ENCODE results near the gene OR1C1. TPM values are rescaled to one million over a fixed set of nuclear protein-coding genes. Genes with fewer than 3 reads are reported as not detected.

OR1C1 gene, protein sequence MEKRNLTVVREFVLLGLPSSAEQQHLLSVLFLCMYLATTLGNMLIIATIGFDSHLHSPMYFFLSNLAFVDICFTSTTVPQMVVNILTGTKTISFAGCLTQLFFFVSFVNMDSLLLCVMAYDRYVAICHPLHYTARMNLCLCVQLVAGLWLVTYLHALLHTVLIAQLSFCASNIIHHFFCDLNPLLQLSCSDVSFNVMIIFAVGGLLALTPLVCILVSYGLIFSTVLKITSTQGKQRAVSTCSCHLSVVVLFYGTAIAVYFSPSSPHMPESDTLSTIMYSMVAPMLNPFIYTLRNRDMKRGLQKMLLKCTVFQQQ
- total RNA-seq (2022; extraction: Qiagen RNA extraction), result not detected in 5 replicates

GRCh38 chr1:247760456-247760855 is at the start of gene OR1C1:
TSS of gene OR1C1 (minus strand) at chr1:247760556. CDS start at chr1:247758406, 2,150 bp downstream.

GRCh38 chr1:247748041-247748440 is 12.3 kb downstream of the OR1C1 start, which contains the start of gene OR14A2:
TSS of gene OR14A2 (minus strand) at chr1:247748141.

GRCh38 chr1:247738315-247738714 is 22.0 kb downstream of the OR1C1 start, which contains the start of gene OR14K1:
TSS of gene OR14K1 (plus strand) at chr1:247738615. CDS start at chr1:247738615, 0 bp downstream.

GRCh38 chr1:247716546-247716945 is 43.8 kb downstream of the OR1C1 start, which contains the start of gene OR6F1:
TSS of gene OR6F1 (minus strand) at chr1:247716646. CDS start at chr1:247712755, 3,891 bp downstream.

Other genes starting within 250 kb of the OR1C1 start
- not detected in 5 replicates for gene OR2C3, start 224.1 kb downstream of the OR1C1 start, total RNA-seq (2022; extraction: Qiagen RNA extraction)
- not detected in 5 replicates for gene GCSAML, start 211.4 kb downstream of the OR1C1 start, total RNA-seq (2022; extraction: Qiagen RNA extraction)
- not detected in 5 replicates for gene OR2G2, start 172.2 kb downstream of the OR1C1 start, total RNA-seq (2022; extraction: Qiagen RNA extraction)
- gene OR2G3, start 155.0 kb downstream of the OR1C1 start, total RNA-seq (2022; extraction: Qiagen RNA extraction), result not detected in 5 replicates
- gene OR13G1, start 80.8 kb downstream of the OR1C1 start, total RNA-seq (2022; extraction: Qiagen RNA extraction), result not detected in 5 replicates
- not detected in 5 replicates for gene OR6F1, start 43.9 kb downstream of the OR1C1 start, total RNA-seq (2022; extraction: Qiagen RNA extraction)
- not detected in 5 replicates for gene OR14K1, start 21.9 kb downstream of the OR1C1 start, total RNA-seq (2022; extraction: Qiagen RNA extraction)
- gene OR14A2, start 12.4 kb downstream of the OR1C1 start, total RNA-seq (2022; extraction: Qiagen RNA extraction), result not detected in 5 replicates
- gene OR14A16, start 63.6 kb upstream of the OR1C1 start, total RNA-seq (2022; extraction: Qiagen RNA extraction), result not detected in 5 replicates
- not detected in 5 replicates for gene OR11L1, start 81.3 kb upstream of the OR1C1 start, total RNA-seq (2022; extraction: Qiagen RNA extraction)
- gene TRIM58, start 96.6 kb upstream of the OR1C1 start, total RNA-seq (2022; extraction: Qiagen RNA extraction), result not detected in 5 replicates
- not detected in 5 replicates for gene OR2W3, start 135.0 kb upstream of the OR1C1 start, total RNA-seq (2022; extraction: Qiagen RNA extraction)
- not detected in 5 replicates for gene OR2T8, start 159.7 kb upstream of the OR1C1 start, total RNA-seq (2022; extraction: Qiagen RNA extraction)
- gene OR2AJ1, start 164.3 kb upstream of the OR1C1 start, total RNA-seq (2022; extraction: Qiagen RNA extraction), result not detected in 5 replicates
- not detected in 5 replicates for gene OR2L8, start 188.3 kb upstream of the OR1C1 start, total RNA-seq (2022; extraction: Qiagen RNA extraction)
- gene OR2AK2, start 204.7 kb upstream of the OR1C1 start, total RNA-seq (2022; extraction: Qiagen RNA extraction), result not detected in 5 replicates